GM06990 (cell line): Measurements from ENCODE around the gene DNAH10.

Experiments used
- DNase-seq: peaks from one replicate; pipeline ENCODE4 v3.0.0-alpha.2; 2011; ENCODE audit not compliant: insufficient read length; ENCODE audit errors: extremely low read depth
- H3K27me3 ChIP-seq: replicated peaks from 2 replicates; pipeline ENCODE4 v1.6.0; 2011; ENCODE audit warnings: low read length; ENCODE audit not compliant: control insufficient read depth, insufficient read depth
- H3K36me3 ChIP-seq: 2 replicates; pipeline ENCODE4 v1.5.1; 2011; ENCODE audit warnings: low read length; ENCODE audit not compliant: control insufficient read depth, insufficient read depth
- H3K4me3 ChIP-seq: replicated peaks from 2 replicates; pipeline ENCODE4 v1.5.1; 2011; ENCODE audit warnings: low read depth, mild to moderate bottlenecking, control low read depth, low read length
- CTCF ChIP-seq: IDR thresholded peaks from 2 replicates; pipeline ENCODE4 v1.5.1; 2011; ENCODE audit warnings: low read length, control low read depth, mild to moderate bottlenecking, inconsistent platforms; ENCODE audit not compliant: insufficient read depth, poor library complexity, severe bottlenecking

Gene DNAH10

GRCh38 chr12:123873793-123874192 lies 111.7 kb downstream of the DNAH10 start:
- Histone ChIP-seq H3K36me3 (no peaks in the 10 kb centered on the region), H3K27me3 (peaks cover 2% of the 10 kb centered on the region), H3K4me3 (no peak overlapping the region)
- DNase-seq: no peak
- TF ChIP-seq CTCF: no peak

- H3K36me3 ChIP-seq: no peaks in the 10 kb centered on the region
- DNase-seq: no peak
- H3K4me3 ChIP-seq: no peak overlapping the region
- peaks cover 2% of the 10 kb centered on the region for H3K27me3 ChIP-seq
- no peak for TF ChIP-seq CTCF
Observed at GRCh38 chr12:123877968-123878367, 115.9 kb downstream of the DNAH10 start.

GRCh38 chr12:123879101-123879500 lies 117.0 kb downstream of the DNAH10 start:
- DNase-seq: no peak
- Histone ChIP-seq H3K4me3 (no peak overlapping the region), H3K27me3 (no peaks in the 10 kb centered on the region), H3K36me3 (no peaks in the 10 kb centered on the region)
- TF ChIP-seq CTCF: no peak

- DNase-seq: no peak
- Histone ChIP-seq H3K4me3 (no peak overlapping the region), H3K36me3 (no peaks in the 10 kb centered on the region), H3K27me3 (no peaks in the 10 kb centered on the region; the same call in 1 of the 2 replicates)
- no peak for TF ChIP-seq CTCF
Observed at GRCh38 chr12:123879691-123880090, 117.6 kb downstream of the DNAH10 start.

- no peaks in the 10 kb centered on the region for H3K36me3 ChIP-seq
- DNase-seq: no peak
- H3K4me3 ChIP-seq: no peak overlapping the region
- TF ChIP-seq CTCF: no peak
- H3K27me3 ChIP-seq: no peaks in the 10 kb centered on the region; the same call in 1 of the 2 replicates
Observed at GRCh38 chr12:123882161-123882705, 120.1 kb downstream of the DNAH10 start.

- TF ChIP-seq CTCF: no peak
- Histone ChIP-seq H3K36me3 (no peaks in the 10 kb centered on the region), H3K4me3 (no peak overlapping the region), H3K27me3 (no peaks in the 10 kb centered on the region; the same call in 1 of the 2 replicates)
- no peak for DNase-seq
Observed at GRCh38 chr12:123886258-123886657, 124.2 kb downstream of the DNAH10 start.
